Germinal center (tissue), 1 donor: ENCODE measurements around the gene FIGNL2.
"Not testable (repeated sequence)": the region's sequence is repeated elsewhere in the genome, so short reads cannot be mapped to it uniquely, and the experiment has no call there.

Experiments
- DNase-seq: peaks from one replicate; pipeline ENCODE4 v3.0.0; 2012; ENCODE audit warnings: mixed read lengths, low spot score

FIGNL2 gene

DNA sequence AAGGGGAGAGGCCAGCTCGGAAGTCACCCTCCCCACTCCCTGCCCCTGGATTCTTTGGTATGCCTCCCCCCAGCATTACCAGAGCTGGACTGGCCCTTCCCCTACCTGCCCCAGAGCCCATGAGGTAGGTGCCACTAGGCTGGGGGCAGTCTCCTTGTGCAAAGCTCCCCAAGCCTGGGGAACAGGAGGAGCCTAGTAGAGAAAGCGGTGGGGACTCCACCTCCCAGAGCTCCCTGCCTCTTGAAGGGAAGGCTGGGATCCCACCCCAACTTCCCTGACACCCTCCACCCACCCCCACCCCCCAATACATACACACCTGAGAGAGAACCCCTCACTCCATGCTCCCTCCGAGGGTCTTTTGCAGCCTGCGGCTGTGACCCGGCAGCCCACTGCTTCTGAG is 30.4 kb downstream of the FIGNL2 start:
- no peak for DNase-seq

DNA sequence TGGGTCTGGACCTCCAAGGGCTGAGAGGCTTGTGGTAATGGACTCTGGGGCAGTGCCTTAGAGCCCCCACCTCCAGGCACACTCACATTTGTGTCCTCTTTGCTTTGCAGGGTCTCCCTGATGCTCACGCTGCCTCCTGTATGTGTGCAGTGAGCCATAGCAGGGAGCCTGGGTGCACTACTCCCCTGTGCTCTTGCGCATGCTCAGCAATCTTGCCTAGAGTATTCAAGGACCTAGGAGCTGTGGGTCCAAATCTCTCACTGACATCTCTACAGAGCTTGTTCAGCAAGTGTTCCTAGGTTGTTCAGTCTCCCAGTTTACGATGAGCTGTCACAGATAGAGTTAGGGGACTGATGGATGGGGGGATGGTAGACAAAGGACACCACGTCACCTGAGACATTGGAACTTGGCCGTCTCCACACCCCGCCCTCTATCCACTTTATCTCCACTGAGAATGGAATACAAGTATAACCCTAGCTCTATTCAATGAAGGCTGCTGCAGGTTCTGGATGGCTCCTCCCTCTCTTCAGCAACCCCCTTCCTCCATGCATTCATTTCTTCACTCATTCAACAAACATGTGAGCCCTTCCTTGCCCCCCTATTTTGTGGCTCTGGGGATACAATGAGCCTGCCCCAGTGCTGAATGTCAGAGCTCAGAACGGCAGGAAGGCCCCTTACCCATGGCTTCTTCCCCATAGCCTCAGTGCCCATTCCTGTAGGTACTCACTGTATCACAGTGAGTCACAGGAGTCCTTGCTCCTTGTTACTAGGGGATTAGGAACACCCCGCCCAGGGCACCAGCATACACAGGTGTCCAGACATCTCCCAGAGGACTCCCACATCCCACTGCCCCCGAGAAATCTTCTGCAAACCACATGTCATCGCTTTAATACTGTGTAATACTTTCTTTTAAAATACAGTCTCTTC is 31.2 kb downstream of the FIGNL2 start:
- no peak for DNase-seq

DNA sequence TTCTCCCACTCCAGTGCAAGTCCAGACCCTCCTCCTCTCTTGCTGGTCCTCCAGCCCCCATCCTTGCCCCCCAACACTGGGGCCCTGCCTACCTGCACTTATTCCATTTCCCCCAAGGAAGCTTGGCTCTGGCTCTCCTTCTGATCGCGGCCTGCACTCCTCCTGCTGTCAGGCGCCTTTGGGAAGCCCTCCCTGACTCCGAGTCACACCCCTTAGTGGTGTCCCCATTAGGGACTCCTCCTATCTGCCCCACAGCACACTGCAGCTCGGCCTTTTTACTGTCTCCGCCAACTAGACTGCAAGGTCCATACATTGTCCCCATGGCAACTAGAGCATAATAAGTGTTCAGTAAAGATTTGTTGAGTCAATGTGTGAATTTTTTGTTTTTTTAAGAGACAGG is 32.9 kb downstream of the FIGNL2 start:
- DNase-seq = no peak

DNA sequence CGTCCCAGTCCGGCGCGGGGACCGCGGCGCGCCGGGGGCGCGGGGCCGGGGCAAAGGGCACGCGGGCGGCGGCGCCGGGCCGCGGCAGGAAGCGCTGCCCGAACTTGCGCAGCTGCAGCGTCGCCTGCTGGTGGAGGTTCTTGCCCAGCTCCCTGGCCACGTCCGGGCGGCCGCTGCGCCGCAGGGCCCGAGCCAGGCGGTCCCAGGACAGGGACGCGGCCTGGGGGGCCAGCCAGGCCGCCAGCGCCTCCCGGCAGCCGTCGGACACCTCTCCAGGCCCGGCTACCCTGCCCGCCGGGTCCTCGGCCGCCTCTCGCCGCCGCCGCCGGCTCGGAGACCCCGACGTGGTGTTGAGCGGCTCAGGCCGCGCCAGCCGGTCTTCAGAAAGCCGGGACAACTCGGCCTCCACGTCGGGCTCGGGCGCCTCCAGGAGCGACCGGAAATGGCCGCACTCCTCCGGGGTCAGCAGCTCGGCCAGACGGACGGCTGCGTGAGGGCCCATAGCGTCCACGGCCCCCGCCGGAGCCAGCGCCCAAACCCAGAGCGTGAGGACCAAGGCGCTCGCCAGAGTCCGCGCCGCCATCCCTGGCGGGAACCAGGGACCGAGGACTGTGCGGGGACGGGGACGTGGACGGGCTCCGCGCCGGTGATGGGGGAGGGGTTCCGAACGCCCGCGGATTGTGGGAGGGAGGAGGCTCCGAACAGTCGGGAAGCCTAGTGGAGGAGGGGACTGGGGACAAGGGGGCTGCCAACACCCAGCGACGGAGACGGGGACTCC is 34.0 kb downstream of the FIGNL2 start:
- peak; percentile 74 for DNase-seq

DNA sequence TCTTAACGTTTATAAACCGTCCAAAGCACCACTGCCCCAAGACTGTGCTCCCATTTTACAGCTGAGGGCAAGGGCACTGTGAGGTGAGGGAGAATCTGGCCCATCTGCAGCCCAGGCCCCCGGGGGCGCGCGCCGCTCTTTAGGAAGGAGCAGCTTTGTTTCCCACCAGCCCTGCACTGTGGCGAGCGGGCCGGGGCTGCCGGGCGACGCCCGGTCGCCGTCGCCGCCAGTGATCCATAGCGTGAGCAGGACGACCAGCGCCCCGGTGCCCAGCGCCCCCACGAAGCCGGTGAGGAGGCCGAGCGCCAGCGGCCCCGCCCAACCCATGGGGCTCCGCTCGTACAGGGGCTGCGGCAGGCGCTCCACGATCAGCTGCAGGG is 34.6 kb downstream of the FIGNL2 start:
- no peak for DNase-seq

DNA sequence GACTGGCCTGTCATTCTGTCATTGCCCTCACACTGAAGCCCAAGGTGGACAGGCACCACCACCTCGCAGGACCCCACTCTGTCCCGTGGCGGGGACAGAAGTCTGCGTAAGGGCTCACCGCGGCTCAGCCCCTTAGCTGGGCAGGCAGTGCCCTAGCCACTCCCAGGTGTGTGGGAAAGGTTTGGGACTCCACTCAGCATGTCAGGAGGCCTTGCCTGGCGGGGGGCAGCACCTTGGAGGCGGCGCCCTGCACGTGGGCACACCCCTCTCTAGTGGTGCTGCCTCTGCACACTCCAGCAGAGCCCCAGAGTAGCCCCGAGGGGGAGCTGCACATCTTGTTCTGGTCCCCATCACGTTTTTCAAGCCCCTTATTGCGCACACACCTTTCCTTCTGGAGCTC is 35.6 kb downstream of the FIGNL2 start:
- DNase-seq = no peak

DNA sequence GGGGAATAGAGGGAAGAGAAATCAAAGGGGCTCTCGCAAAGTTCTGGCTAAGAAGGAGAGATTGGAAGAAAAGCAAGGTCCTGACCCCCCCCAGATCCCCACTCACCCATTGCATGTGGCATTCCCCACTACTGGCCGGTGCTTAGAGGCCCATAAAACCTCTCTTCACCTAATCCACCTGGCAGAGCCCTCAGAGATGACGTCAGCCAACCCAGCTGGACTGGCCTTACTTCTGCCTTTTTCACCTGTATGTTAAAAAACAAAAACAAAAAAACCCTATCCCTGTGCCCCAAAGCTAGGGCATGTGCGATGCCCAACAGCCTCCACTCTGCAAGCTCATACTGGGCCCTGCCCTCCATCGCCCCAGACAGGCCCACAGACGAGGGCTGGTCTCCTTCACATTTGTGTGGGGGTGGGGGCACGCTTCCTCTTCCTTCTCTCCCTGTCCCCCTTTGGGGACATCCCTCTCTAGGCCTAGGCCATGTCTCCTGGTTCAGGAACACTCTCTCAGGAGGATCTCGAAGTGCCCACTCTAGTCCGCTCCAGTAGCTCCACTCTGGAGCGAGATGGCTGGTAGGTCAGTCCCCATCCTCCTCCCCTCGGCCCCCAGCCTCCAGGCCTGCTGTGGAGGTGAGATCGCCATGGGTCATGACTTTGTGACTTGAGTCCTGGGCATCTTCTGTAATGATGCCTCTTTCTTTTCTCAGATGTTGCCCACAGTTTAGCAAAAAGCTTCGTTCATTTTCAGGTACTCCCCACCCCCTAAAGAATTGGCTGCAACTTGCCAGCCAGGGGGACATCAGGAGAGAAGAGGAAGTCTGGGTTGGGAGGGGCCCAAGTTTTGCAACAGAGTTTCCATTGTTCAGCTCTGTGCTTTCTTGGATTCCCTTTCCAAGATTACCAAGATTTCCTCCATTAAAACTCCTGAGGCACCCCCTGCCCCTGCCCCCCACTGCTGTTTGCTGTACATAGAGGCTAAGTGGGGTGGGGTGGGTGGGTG is 37.0 kb downstream of the FIGNL2 start:
- no peak for DNase-seq

DNA sequence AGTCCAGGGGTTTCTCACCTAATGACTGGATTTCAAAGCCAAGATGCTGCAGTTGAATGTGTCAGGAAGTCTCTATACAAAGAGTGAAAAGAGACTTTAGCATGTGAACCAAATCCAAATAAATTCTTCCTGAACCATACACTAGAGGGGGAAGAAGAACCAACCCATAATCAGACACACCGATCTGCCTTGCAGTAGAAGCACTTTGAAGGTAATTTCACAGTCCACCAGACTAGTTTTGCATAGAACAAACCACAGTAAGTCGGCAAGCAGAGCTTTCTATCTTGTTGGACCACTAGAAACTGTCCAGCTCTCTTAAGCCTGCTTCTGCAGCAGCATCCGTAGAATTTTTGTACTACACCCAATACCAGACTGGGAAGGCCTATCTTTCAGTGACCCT is 39.3 kb downstream of the FIGNL2 start:
- DNase-seq = peak; percentile 38

DNA sequence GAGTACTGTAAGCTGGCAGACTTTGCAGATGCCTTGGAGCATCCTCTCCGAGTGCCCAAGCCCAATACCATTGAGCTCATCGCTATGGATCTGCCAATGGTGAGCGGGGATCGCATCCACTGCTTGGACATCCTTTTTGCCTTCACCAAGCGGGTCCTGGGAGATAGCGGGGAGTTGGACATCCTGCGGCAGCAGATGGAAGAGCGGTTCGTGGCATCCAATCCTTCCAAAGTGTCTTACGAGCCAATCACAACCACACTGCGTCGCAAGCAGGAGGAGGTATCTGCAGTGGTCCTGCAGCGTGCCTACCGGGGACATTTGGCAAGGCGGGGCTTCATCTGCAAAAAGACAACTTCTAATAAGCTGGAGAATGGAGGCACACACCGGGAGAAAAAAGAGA is 41.6 kb downstream of the FIGNL2 start:
- DNase-seq = no peak

DNA sequence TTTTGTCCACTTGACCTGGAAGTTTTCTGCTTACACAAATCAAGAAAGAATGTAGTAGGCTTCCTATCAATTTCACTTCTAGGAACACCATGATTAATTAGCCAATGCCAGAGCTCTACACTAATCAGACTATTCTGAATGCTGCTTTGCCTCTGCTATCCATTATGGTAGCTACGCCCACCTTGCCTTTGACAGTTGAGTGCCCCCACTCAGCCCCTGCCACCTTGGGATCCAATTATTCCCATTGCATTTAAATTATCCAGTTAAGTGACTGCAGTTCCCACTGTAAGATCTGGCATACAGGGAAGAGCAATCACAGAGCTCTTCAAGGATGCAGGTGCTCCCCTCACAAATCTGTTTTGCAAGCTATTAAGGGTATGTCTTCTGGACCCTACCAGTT is 47.5 kb downstream of the FIGNL2 start:
- no peak for DNase-seq

DNA sequence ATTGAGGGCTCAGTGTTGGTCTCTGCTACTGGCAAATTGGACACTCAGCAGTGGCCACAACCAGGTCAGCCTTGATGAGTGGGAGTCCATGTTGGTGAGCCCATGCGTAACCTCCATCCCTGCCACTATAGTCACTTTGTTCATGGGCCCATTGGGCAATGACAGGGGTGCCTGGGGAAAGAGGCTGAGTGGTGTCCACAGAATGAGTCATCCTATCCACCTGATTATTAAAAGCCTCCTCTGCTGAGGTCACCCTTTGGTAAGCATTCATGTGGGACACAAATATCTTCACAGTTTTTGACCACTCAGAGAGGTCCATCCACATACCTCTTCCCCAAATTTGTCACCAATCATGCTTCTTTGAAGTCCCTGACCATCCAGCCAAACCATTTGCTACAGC is 50.0 kb downstream of the FIGNL2 start:
- DNase-seq = no peak

DNA sequence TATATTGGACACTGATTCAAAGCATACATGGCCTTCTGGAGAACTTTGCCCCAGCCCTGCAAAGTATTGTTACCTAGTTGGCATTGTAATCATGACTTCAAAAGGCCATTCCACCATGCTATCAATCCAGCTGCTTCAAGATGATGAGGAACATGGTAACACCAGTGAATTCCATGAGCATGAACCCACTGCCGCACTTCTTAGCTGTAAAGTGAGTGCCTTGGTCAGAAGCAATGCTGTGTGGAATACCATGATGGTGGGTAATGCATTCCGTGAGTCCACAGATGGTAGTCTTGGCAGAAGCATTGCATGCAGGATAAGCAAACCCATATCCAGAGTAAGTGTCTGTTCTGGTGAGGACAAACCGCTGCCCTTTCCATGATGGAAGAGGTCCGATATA is 50.5 kb downstream of the FIGNL2 start:
- not testable (repeated sequence) for DNase-seq

DNA sequence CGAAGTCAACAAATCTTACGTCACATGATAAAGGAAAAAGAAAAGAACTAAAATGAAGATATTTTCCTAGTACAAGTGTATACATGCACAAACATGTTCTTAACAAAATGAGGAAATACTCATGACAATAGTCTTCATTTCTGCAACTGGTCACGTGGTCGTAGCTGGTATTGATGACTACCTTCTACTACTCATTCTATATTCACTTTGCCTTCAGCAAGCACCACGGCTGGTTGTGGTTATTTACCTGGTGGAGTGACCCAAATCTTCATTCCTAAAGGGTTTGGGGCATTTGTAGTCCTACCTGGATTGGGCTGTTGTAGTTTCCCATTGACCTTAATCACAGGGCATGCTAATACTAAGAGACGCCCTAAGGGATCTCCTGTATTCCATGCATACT is 51.2 kb downstream of the FIGNL2 start:
- DNase-seq = no peak

DNA sequence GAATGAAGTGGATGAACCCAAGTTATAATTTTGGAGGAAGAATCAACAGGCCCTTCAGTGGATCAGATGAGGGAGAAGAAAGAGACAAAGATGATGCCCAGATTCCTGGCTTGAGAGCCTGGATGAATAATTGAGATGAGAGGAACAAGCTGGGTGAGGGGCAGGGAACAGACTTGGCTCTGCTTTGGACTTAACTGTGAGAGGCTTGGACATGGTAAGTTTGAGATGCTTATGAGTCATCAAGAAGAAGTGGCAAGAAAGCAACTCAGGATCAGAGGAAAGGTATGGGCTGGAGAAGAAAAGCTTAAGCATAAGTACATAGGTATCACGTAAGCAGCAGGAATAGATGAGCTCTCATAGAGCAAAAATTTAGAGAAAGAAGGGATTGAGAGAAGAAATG is 55.3 kb downstream of the FIGNL2 start:
- no peak for DNase-seq

DNA sequence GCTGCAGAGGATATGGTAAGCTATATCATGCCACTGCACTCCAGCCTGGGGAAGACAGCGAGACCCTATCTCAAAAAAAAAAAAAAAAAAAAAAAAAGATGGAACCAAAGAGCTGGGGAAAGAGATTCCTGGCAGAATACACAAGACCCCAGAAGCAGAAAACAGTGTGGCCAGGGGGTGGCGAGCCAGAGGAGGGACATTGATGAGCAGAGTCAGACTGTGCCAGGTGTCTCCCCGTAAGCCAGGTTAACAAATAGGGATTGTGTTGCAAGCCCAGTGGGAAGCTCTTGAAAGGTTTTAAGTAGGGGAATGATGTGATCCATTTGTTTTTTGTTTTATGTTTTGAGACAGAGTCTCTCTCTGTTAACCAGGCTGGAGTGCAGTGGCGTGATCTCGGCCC is 56.1 kb downstream of the FIGNL2 start:
- DNase-seq = no peak

DNA sequence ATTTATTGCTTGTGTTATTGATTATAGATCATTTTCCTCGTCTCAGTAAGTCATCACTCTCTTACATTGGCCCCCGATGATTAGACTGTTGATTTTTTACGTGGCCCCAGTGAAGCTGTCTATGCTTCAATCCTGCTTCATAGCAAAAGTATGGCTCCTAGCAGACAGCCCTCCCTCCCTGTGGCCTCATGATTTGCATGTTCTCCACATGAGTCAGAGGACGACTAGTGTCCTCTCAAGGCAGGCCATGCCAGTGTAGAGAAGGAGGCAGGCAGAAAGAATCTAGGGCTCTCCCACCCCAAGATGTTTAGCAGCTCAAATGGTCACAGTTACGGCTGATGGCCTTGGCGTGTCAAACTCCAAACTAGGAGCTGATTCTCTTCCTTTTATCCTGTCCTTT is 59.6 kb downstream of the FIGNL2 start:
- no peak for DNase-seq

DNA sequence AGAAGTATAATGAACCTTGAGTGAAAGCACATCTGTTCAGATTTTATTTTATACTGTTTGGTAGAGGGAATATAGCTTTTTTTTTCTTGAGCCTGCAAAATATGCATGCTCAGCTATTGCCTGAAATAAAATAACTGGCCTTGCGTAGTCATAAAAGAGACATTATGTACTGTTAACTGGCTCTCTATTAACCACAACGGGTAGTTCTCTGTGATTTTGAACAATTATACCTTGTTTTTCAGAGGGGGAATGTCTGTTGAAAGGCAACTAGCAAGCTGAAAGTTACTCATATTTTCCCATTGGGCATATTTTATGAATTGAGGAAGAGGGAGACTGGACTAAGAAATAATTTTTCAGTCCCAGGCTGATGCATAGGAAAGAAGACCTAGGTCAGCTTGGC is 62.6 kb downstream of the FIGNL2 start:
- DNase-seq = no peak

DNA sequence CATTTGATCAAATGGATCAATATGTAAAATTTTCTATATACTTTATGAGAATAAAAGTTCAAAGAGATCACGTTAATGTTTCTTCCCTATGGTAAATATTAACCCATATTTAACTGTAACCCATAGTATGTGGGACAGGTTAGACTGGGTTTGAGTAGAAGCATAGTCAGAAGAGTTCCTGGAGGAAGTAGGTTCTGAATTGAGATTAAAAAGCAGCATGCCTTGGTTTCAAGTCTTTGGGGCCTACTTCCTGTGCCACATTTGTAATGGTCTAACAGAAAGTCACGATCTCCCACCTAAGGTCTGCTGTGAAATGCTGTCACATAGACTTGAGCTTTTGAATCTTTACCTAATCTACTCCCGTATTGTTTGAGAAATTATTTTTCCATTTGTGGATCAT is 63.8 kb downstream of the FIGNL2 start:
- DNase-seq = no peak

DNA sequence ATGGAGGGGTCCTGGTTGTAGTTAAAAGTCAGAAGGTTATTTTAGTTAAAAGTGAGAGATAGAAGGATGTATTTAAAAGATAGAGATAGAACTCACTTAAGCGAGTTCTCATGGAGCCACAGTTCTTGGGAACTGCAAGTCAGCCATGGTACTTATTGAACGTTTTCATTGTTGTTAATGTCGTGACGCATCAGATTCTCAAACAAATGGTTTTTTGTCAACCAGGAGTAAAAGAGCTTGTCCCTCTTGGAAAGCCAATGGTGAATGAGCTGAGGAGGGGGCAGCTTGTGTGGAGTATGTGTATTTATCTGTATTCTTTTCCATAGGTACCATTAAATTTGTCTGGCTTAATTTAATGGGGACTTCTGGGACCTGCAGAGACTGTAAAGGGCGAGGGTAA is 68.6 kb downstream of the FIGNL2 start:
- no peak for DNase-seq

DNA sequence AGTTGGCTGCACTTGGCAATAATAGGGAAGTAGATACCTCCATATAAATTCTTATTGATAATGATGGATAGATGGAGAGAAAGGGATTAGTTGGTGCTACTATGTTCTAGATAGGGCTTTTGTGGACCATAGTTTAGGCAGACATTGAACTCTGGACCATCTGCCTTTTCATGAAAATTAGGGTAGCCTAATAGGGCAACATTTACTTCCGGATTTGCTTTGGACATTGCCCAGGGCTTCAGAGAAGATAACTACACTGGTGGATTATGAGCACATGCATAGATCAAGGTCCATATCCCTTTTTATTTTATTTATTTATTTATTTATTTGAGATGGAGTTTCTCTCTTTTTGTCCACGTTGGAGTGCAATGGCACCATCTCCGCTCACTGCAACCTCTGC is 70.5 kb downstream of the FIGNL2 start:
- no peak for DNase-seq

DNA sequence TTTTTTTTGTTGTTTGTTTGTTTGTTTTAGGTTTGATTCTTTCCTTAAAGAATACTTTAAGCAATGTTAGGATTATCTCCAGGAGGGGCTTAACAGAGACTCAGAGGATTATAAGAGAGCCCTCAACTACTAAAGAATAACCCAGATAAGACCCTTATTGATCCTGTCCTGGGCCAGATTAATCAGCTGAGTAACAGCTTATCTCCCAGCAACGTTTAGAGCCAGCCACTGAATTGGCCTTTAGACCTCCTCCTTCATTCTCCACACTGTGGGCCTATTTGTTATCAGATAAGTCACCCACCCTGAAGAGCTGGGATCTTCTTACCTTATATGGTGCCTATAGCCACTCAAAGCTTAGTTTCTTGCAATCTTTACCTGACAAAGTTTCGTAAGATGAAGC is 71.1 kb downstream of the FIGNL2 start:
- DNase-seq = no peak

DNA sequence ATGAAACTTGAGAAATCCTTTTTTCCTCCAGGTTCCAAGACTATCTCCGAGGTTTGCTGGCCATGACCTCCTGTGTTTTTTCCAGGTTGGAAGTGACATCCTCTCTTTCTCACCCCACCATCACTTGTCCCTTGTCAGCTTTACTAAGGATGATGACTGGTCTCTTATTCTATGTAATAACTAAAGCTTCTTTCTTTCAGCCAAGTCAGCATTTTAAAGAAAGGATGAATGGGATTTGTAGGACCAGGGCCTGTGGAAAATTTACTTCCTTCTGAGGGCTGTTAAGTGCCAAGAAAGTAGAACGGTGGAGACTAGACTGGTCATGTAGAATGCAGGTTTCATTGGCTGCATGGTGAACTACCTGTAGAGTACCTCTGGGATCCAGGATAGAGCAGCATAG is 73.6 kb downstream of the FIGNL2 start:
- DNase-seq = no peak
